SU-DHL-6 (cell line): ENCODE measurements around the gene FAM110A.

Experiments
- EZH2phosphoT487 ChIP-seq: fragments of 200-600 bp; sonication (generic), shearing (Covaris generic); conservative IDR thresholded peaks from 2 replicates; pipeline ENCODE4 v1.6.1; 2018; ENCODE audit warnings: mild to moderate bottlenecking, antibody characterized with exemption, low read length, moderate library complexity, mixed read lengths
- TF ChIP-seq, protein P1 (sequence below): fragments of 200-600 bp; sonication (generic); IDR thresholded peaks from one replicate; pipeline ENCODE4 v1.5.1; 2017; ENCODE audit warnings: antibody characterized with exemption, mild to moderate bottlenecking, low read length, moderate library complexity; ENCODE audit not compliant: insufficient read depth, poor library complexity, severe bottlenecking

DNA sequence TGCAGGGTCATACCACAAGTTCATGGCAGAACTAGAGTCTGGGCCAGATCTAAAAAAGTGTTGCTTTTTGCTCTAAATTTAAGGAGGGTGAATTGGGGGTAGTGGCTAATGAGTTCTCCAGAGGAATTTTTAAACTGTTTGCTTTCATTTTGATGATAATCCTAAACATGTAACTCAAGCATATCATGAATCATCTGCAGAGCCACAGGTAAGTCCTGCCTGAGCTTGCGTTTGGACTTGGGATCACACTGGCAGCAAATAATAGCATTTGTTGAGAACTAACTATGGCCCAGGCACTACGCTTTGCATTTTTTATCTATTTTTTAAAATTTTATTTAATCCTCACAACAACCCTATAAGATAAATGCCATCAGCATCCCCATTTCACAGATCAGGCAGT lies 27.4 kb downstream of the FAM110A start:
- TF ChIP-seq, protein P1, sequence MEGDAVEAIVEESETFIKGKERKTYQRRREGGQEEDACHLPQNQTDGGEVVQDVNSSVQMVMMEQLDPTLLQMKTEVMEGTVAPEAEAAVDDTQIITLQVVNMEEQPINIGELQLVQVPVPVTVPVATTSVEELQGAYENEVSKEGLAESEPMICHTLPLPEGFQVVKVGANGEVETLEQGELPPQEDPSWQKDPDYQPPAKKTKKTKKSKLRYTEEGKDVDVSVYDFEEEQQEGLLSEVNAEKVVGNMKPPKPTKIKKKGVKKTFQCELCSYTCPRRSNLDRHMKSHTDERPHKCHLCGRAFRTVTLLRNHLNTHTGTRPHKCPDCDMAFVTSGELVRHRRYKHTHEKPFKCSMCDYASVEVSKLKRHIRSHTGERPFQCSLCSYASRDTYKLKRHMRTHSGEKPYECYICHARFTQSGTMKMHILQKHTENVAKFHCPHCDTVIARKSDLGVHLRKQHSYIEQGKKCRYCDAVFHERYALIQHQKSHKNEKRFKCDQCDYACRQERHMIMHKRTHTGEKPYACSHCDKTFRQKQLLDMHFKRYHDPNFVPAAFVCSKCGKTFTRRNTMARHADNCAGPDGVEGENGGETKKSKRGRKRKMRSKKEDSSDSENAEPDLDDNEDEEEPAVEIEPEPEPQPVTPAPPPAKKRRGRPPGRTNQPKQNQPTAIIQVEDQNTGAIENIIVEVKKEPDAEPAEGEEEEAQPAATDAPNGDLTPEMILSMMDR = no peak
- TF ChIP-seq EZH2phosphoT487 = no peak
